HL-60 (cell line): Measurements from ENCODE around the gene DDTL.

ENCODE experiments used
- CTCF ChIP-seq: IDR thresholded peaks from one replicate; pipeline ENCODE4 v1.5.1; 2011; ENCODE audit warnings: low read length, control low read depth, inconsistent platforms; ENCODE audit not compliant: insufficient read depth
- SPI1 ChIP-seq: IDR thresholded peaks from 2 replicates; pipeline ENCODE4 v1.6.1; 2012; ENCODE audit warnings: low read depth, mild to moderate bottlenecking, borderline replicate concordance

GRCh38 chr22:24021304-24021703 lies 54.6 kb downstream of the DDTL start:
- TF ChIP-seq CTCF (no peak), SPI1 (no peak)
